RWPE1 (cell line): ENCODE measurements around the gene MAP3K15.

Experiments used
- CTCF ChIA-PET: fragments of 350-600 bp; sonication (Branson Sonifier 250); formaldehyde crosslinking; extraction: SDS; loops from one replicate; lab custom pipeline; 2021; lab: Yijun Ruan, JAX
- POLR2A ChIA-PET: fragments of 400-600 bp; formaldehyde crosslinking; extraction: SDS; loops from one replicate; lab custom pipeline; 2020; ENCODE audit warnings: antibody characterized with exemption; ENCODE audit not compliant: low non-redundant PET; lab: Yijun Ruan, JAX
- DNase-seq: peaks from one replicate; pipeline ENCODE4 v3.0.0; 2012; ENCODE audit warnings: low spot score
- H3K27ac ChIP-seq: fragments of 450-650 bp; 2 replicates; pipeline ENCODE4 v1.5.1; 2017
- CTCF ChIP-seq: fragments of 450-650 bp; conservative IDR thresholded peaks from 2 replicates; pipeline ENCODE4 v1.5.1; 2017; ENCODE audit warnings: low read depth, mild to moderate bottlenecking

MAP3K15 gene

GRCh38 chrX:19377799-19378198 lies 137.5 kb downstream of the MAP3K15 start:
- no peak overlapping the region for H3K27ac ChIP-seq
- ChIA-PET CTCF (no interaction called here), POLR2A (no interaction called here)
- TF ChIP-seq CTCF = no peak
- no peak for DNase-seq

GRCh38 chrX:19375546-19375945 lies 139.8 kb downstream of the MAP3K15 start:
- POLR2A ChIA-PET = no interaction called here
- no peak for DNase-seq
- TF ChIP-seq CTCF = no peak
- CTCF ChIA-PET = no interaction called here
- no peak overlapping the region for H3K27ac ChIP-seq

- TF ChIP-seq CTCF = no peak
- CTCF ChIA-PET = interaction anchor here (0.6 kb wide), 1 partner anchor 1526 kb away, joined by 3 read pairs; no protein-coding TSS in a partner anchor
- DNase-seq = no peak
- H3K27ac ChIP-seq = no peak overlapping the region
- POLR2A ChIA-PET = no interaction called here
Observed at GRCh38 chrX:19373351-19373891, 141.9 kb downstream of the MAP3K15 start.

GRCh38 chrX:19372547-19373331 lies 142.6 kb downstream of the MAP3K15 start:
- DNase-seq = no peak
- CTCF ChIA-PET = interaction anchor here (0.6 to 2.0 kb wide), 6 partner anchors 12 to 653 kb away, joined by 3 to 9 read pairs (median 4); no protein-coding TSS in a partner anchor
- POLR2A ChIA-PET = no interaction called here
- 0 out of 2 replicates have a peak, but pooled peaks have one; percentile 33 for TF ChIP-seq CTCF
- H3K27ac ChIP-seq = peak overlapping the region; percentile 25; the same call in 1 of the 2 replicates

GRCh38 chrX:19372170-19372546 lies 143.2 kb downstream of the MAP3K15 start:
- peak; percentile 65 for DNase-seq
- CTCF ChIA-PET = interaction anchor here (0.6 to 2.0 kb wide), 8 partner anchors 11 to 749 kb away, joined by 3 to 9 read pairs (median 4); no protein-coding TSS in a partner anchor
- POLR2A ChIA-PET = interaction anchor here (0.7 kb wide), 1 partner anchor 376 kb away, joined by 6 read pairs; no protein-coding TSS in a partner anchor
- peak overlapping the region; percentile 25; the same call in 1 of the 2 replicates for H3K27ac ChIP-seq
- peak; percentile 73 for TF ChIP-seq CTCF

- no peak for TF ChIP-seq CTCF
- CTCF ChIA-PET = interaction anchor here (0.7 kb wide), 1 partner anchor 894 kb away, joined by 4 read pairs; no protein-coding TSS in a partner anchor
- no peak for DNase-seq
- POLR2A ChIA-PET = no interaction called here
- H3K27ac ChIP-seq = no peak overlapping the region
Observed at GRCh38 chrX:19370061-19370460, 145.2 kb downstream of the MAP3K15 start.
